NT2/D1 (cell line): ENCODE data around the gene CAMTA2.

Experiments
- SUZ12 ChIP-seq: IDR thresholded peaks from 2 replicates; pipeline ENCODE4 v1.6.1; 2011; ENCODE audit not compliant: insufficient read length, insufficient read depth; ENCODE audit errors: extremely low read depth
- ZNF274 ChIP-seq: IDR thresholded peaks from 2 replicates; pipeline ENCODE4 v1.6.1; 2011; ENCODE audit warnings: mild to moderate bottlenecking, low read depth, low read length

GRCh38 chr17:4938688-4939545 is 48.6 kb downstream of the CAMTA2 start:
- TF ChIP-seq ZNF274 (no peak), SUZ12 (no peak)
